Activated CD4-positive, alpha-beta T cell treated with anti-CD3 and anti-CD28 coated beads, Interleukin-10, Interleukin-2, amounts not matched to agents 100 ng/mL and 50 ng/mL, durations not matched to agents 16 hours and 8 hours (primary cell): Measurements from ENCODE around the gene PDE12.
"Not testable (repeated sequence)": the region's sequence is repeated elsewhere in the genome, so short reads cannot be mapped to it uniquely, and the experiment has no call there.

Source experiments
- DNase-seq: peaks from one replicate; pipeline ENCODE4 v3.0.0-alpha.2; 2020

The PDE12 gene

GRCh38 chr3:57587905-57588304 is 31.8 kb downstream of the PDE12 start:
- no peak for DNase-seq

DNA sequence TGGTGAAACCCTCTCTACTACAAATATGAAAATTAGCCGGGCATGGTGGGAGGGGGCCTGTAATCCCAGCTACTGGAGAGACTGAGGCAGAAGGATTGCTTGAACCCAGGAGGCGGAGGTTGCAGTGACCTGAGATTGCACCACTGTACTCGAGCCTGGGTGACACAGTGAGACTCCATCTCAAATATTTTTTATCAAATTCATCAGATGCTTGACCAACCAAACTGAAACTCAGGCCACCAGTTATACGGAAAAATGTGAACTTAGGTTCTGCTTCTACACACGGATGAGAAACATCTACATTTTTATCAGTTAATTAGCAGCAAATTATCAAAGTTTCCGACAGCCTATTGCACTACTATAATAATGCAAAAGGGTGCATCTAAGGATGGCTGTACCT is 36.2 kb downstream of the PDE12 start:
- no peak for DNase-seq

DNA sequence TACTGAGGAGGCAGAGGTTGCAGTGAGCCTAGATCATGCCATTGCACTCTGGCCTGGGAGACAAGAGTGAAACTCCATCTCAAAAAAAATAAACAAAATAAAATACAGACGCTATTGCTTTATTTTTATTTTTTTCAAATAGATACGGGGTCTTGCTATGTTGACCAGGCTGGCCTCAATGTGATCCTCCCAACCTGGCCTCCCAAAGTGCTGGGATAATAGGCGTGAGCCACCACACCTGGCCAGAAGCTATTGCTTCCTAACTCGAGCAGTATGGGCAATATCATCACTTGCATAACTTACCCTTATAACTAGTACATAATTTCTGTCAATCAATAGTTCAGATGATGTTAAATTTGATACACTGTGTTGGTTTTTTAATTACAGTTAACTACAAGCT is 38.1 kb downstream of the PDE12 start:
- DNase-seq = no peak

GRCh38 chr3:57594576-57594975 is 38.5 kb downstream of the PDE12 start:
- no peak for DNase-seq

DNA sequence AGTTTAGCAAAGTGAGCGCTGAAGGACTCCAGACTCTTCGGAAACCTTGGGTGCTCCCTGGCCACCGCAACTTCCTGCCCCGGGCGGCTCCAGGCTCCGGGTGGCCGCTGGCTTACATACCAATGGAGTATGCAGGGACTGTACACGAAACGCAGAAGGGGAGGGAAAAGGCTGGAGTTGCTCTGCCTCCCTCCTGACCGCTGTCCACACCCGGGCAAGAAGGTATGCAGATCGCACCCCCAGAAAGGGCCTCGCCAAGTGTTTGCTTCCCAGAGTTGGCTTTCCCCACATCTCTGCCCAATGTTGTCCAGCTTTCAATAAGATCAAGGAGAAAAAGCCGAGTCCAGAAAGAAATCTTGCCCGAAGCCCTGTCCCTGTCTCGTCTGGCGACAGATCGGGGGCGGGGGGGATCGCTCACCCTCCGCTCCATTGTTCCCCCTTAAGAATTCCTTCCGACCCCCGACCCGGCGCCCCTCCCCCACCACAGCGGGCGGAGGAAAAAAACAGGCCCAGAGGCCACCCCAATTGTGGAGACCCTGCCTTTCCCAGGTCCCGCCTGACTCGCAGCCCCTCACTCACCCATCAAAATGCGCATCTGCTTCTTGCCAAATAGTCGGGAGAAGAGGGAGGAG is 40.5 kb downstream of the PDE12 start:
- peak; percentile 76 for DNase-seq

- DNase-seq = peak; percentile 100
These were observed 41.3 kb downstream of the PDE12 start, which contains the start of gene ARF4 for GRCh38 chr3:57597127-57597923. ARF4 (minus strand) TSS chr3:57597344; CDS start chr3:57597140, 204 bp downstream.

DNA sequence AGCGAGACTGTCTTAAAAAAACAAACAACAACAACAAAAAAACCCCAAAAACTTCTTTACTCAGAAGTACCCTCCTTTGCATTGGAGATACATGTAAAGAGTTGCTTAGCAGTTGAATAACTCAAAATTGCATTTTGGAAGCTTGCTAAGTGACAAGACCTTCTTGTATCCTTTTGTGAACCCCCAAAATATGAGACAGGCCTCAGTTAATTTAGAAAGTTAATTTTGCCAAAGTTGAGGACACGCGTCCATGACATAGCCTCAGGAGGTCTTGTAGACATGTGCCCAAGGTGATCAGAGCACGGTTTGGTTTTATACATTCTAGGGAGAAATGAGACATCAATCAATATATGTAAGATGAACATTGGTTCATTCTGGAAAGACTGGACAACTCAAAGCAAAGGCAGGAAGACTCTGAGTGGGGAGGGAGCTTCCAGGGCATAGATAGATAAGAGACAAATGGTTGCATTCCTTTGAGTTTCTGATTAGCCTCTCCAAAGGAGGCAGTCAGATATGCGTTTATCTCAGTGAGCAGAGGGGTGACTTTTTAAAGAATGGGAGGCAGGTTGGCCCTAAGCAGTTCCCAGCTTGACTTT is 42.8 kb downstream of the PDE12 start:
- DNase-seq = peak; percentile 7

DNA sequence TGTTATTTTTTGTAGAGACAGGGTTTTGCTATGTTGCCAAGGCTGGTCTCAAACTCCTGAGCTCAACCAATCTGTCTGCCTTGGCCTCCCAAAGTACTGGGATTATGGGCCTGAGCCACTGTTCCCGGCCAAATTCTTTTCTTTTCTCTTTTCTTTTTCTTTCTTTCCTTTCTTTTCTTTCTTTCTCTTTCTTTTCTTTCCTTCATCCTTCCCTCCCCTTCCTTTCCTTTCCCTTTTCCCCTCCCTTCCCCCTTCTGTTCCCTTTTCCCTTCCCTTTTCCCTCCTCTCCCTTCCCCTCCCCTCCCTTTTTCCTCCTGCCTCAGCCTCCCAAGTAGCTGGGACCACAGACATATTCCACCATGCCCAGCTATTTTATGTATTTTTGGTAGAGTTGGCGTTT is 44.1 kb downstream of the PDE12 start:
- no peak for DNase-seq

DNA sequence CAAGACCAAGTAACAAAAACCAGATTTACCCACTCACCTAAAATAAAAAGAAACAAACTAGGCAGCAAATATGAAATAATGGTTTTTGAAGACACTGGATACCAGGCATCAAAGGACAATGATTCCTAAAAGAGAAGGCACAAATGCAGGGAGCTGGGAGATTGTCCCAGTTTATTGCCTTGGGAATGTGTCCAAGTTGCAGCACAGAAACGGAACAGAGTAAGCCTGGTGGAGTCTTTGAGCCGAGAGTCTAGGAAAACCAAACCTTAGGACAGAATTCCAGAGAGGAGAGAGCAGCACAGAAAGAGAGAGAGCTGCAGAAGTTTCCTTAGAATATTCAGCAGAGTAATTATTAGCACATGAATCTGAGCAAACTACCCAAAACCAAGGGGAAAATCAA is 48.9 kb downstream of the PDE12 start:
- no peak for DNase-seq

DNA sequence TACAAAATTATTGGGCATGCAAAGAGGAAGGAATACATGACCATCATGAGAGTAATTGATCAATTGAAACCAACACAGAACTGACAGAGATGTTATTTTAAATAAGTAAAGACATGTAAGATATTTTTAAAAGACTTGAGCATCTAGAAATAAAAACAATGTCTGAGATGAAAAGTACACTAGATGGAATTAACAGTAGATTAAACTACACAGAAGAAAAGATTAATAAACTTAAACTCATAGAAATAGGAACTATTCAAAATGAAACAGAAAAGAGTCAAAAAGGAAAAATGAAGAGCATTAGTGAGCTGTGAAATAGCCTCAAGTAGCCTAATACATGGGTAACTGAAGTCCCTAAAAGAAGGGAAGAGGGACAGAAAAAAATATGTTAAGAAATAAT is 49.6 kb downstream of the PDE12 start:
- DNase-seq = no peak

DNA sequence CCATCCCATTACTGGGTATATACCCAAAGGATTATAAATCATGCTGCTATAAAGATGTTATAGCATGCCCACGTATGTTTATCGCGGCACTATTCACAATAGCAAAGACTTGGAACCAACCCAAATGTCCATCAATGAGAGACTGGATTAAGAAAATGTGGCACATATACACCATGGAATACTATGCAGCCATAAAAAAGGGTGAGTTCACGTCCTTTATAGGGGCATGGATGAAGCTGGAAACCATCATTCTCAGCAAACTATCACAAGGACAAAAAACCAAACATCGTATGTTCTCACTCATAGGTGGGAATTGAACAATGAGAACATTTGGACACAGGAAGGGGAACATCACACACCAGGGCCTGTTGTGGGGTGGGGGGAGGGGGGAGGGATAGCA is 55.8 kb downstream of the PDE12 start:
- DNase-seq = not testable (repeated sequence)

DNA sequence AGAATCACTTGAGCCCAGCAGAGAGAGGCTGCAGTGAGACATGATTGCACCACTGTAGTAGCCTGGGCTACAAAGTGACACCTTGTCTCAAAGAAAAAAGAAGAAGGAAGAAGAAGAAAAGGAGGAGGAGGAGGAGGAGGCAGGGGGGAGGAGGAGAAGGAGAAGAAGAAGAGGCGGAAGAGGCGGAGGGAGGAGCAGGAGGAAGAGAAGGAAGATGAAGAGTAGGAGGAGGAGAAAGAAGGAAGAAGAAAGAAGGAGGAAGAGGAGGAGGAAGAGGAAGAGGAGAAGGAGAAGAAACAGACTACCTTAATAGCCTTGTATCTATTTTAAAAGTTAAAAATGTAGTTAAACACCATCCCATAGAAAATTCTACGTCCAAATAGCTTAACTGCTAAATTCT is 60.2 kb downstream of the PDE12 start:
- DNase-seq = no peak
